Stimulated activated CD4-positive, alpha-beta T cell treated with anti-CD3 and anti-CD28 coated beads, Interleukin-12 subunit alpha, Interleukin-12 subunit beta, amount 100 ng/mL, for 48 hours (primary cell): ENCODE measurements around the gene RNF128.

ENCODE experiments used
- DNase-seq, 3 donors: peaks; one replicate each; pipeline ENCODE4 v3.0.0-alpha.2; 2020; ENCODE audit warnings: low read depth in 2 of 3, low spot score in 1 of 3

RNF128 gene

GRCh38 chrX:106726485-106727437, at the start of gene RNF128:
Gene RNF128, plus strand, starts transcription at chrX:106726701. Its CDS starts 213 bp downstream, at chrX:106726914.
- DNase-seq = peak in 2 of 3 donors; percentile 6 to 8

GRCh38 chrX:106680716-106681115, 45.8 kb upstream of the RNF128 start:
- no peak for DNase-seq

- DNase-seq = no peak
These were observed 42.3 kb upstream of the RNF128 start for GRCh38 chrX:106684207-106684606.

GRCh38 chrX:106692425-106693065, 34.0 kb upstream of the RNF128 start:
- DNase-seq = no peak

- DNase-seq = no peak
These were observed 30.0 kb upstream of the RNF128 start for GRCh38 chrX:106696502-106696901.

- no peak for DNase-seq
These were observed 27.8 kb upstream of the RNF128 start for GRCh38 chrX:106698693-106699092.

GRCh38 chrX:106702636-106703035, 23.9 kb upstream of the RNF128 start:
- no peak for DNase-seq

GRCh38 chrX:106706466-106706865, 20.0 kb upstream of the RNF128 start:
- DNase-seq = no peak

GRCh38 chrX:106707771-106708454, 18.6 kb upstream of the RNF128 start:
- no peak for DNase-seq

GRCh38 chrX:106710771-106711170, 15.7 kb upstream of the RNF128 start:
- no peak for DNase-seq

GRCh38 chrX:106711375-106711774, 15.1 kb upstream of the RNF128 start:
- no peak for DNase-seq

GRCh38 chrX:106716004-106716403, 10.5 kb upstream of the RNF128 start:
- no peak for DNase-seq

GRCh38 chrX:106716463-106716862, 10.0 kb upstream of the RNF128 start:
- DNase-seq = no peak

GRCh38 chrX:106718709-106719108, 7.8 kb upstream of the RNF128 start:
- DNase-seq = no peak

- no peak for DNase-seq
These were observed 570 bp upstream of the RNF128 start for GRCh38 chrX:106725931-106726330.

GRCh38 chrX:106728337-106728736, 1.8 kb downstream of the RNF128 start:
- no peak for DNase-seq

- DNase-seq = no peak
These were observed 3.9 kb downstream of the RNF128 start for GRCh38 chrX:106730401-106730800.

GRCh38 chrX:106731590-106731989, 5.1 kb downstream of the RNF128 start:
- DNase-seq = no peak

- DNase-seq = no peak
These were observed 8.3 kb downstream of the RNF128 start for GRCh38 chrX:106734827-106735226.

- DNase-seq = no peak
These were observed 13.8 kb downstream of the RNF128 start for GRCh38 chrX:106740193-106740780.

GRCh38 chrX:106742193-106742592, 15.7 kb downstream of the RNF128 start:
- no peak for DNase-seq
